GM18909 (cell line): ENCODE measurements around the gene KIAA1217.

ENCODE experiments used
- ATAC-seq: cut with Tn5 transposase; IDR thresholded peaks from one replicate; pipeline ENCODE4 v1.9.1; 2021; ENCODE audit warnings: mild to moderate bottlenecking; ENCODE audit not compliant: unreplicated experiment, poor library complexity

KIAA1217 gene

GRCh38 chr10:24278176-24278889 is 69.4 kb downstream of the KIAA1217 start:
- no peak for ATAC-seq

- ATAC-seq: no peak
Measured at GRCh38 chr10:24279166-24279565, 70.2 kb downstream of the KIAA1217 start.

GRCh38 chr10:24287559-24288195 is 78.7 kb downstream of the KIAA1217 start:
- ATAC-seq: no peak

- ATAC-seq: no peak
Measured at GRCh38 chr10:24288581-24288980, 79.6 kb downstream of the KIAA1217 start.

- no peak for ATAC-seq
Measured at GRCh38 chr10:24289235-24289634, 80.3 kb downstream of the KIAA1217 start.

GRCh38 chr10:24292304-24293293 is 83.7 kb downstream of the KIAA1217 start:
- ATAC-seq: no peak

- no peak for ATAC-seq
Measured at GRCh38 chr10:24299578-24300260, 90.8 kb downstream of the KIAA1217 start.

GRCh38 chr10:24303522-24304310 is 94.8 kb downstream of the KIAA1217 start:
- no peak for ATAC-seq

GRCh38 chr10:24305551-24306506 is 96.9 kb downstream of the KIAA1217 start:
- no peak for ATAC-seq

GRCh38 chr10:24306507-24306875 is 97.6 kb downstream of the KIAA1217 start:
- ATAC-seq: no peak

GRCh38 chr10:24307116-24307515 is 98.2 kb downstream of the KIAA1217 start:
- no peak for ATAC-seq

- ATAC-seq: no peak
Measured at GRCh38 chr10:24307696-24308485, 99.0 kb downstream of the KIAA1217 start.

GRCh38 chr10:24310104-24310503 is 101.2 kb downstream of the KIAA1217 start:
- no peak for ATAC-seq

GRCh38 chr10:24311888-24312287 is 103.0 kb downstream of the KIAA1217 start:
- ATAC-seq: no peak

- ATAC-seq: no peak
Measured at GRCh38 chr10:24313283-24313682, 104.3 kb downstream of the KIAA1217 start.

- no peak for ATAC-seq
Measured at GRCh38 chr10:24315211-24315610, 106.3 kb downstream of the KIAA1217 start.

GRCh38 chr10:24318517-24318916 is 109.6 kb downstream of the KIAA1217 start:
- no peak for ATAC-seq

GRCh38 chr10:24320373-24320772 is 111.4 kb downstream of the KIAA1217 start:
- no peak for ATAC-seq
